Muscle of back (tissue), 11 donors: ENCODE measurements around the gene SLC8A3. TPM values are rescaled to one million over a fixed set of nuclear protein-coding genes. Genes with fewer than 3 reads are reported as not detected.
A peak's percentile ranks its signal among the peaks of the same experiment; 100 is the strongest.

Experiments used
- DNase-seq, 3 donors: peaks; one replicate each; pipeline versions ENCODE4 v3.0.0 to v3.0.0-alpha.2; 2013
- polyA plus RNA-seq, 10 donors: library from polyadenylated mRNA; unstranded; fragments of 120-200 nt; gene quantifications; one replicate each; pipeline ENCODE4 v1.2.1, GENCODE V29; 2013; ENCODE audit not compliant: insufficient read length in 10 of 10

The SLC8A3 gene
- polyA plus RNA-seq, 10 donors: 4.7 to 9.8 (median 5.8) TPM

GRCh38 chr14:70177081-70177800, 11.5 kb downstream of the SLC8A3 start:
- DNase-seq: no peak

GRCh38 chr14:70173569-70173968, 15.2 kb downstream of the SLC8A3 start:
- DNase-seq: no peak

- no peak for DNase-seq
Observed at GRCh38 chr14:70171726-70172125, 17.0 kb downstream of the SLC8A3 start.

- no peak for DNase-seq
Observed at GRCh38 chr14:70170976-70171375, 17.8 kb downstream of the SLC8A3 start.

DNA sequence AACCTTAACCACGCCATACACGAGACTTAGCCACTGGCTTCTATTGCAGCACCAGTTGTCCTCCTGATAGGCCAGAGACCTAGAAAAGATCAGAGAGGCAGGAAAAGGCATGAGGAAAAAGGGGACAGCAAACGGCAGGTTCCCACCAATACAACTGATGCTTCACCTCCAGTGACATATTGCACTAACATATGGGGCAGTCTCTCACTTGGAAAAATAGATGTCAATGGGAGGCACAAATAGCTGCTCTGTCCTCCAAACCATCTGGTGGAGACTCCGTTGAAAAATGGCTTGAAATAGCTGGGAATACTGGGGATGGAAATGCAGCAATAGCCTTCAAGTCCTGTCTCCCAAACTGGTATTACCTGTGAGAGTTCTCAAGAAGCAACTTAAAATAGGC, 20.3 kb downstream of the SLC8A3 start:
- DNase-seq: no peak

- DNase-seq: no peak
Observed at GRCh38 chr14:70166530-70167203, 22.1 kb downstream of the SLC8A3 start.

DNA sequence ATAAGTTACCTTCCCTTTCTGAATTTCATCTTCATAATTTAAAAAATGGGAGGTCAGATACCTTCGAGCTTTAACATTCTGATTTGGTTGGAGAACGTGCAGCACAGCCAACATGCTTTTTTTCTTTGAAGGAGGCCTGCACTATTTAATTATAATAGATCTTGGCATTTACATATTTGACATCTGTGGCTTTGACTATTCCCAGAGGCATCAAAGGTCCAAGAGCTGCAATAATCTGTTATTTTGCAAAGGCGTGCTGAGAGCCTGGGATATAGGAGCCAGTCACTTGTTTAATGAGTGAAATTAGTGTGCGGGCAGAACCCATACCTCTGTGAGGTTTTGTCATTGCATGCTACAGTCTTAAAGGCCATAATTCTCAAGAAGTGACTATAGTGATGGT, 26.4 kb downstream of the SLC8A3 start:
- no peak for DNase-seq

GRCh38 chr14:70156592-70156991, 32.2 kb downstream of the SLC8A3 start:
- DNase-seq: peak; percentile 7 to 22 (median 18)

- no peak for DNase-seq
Observed at GRCh38 chr14:70152704-70153103, 36.0 kb downstream of the SLC8A3 start.

GRCh38 chr14:70152081-70152480, 36.7 kb downstream of the SLC8A3 start:
- DNase-seq: no peak

DNA sequence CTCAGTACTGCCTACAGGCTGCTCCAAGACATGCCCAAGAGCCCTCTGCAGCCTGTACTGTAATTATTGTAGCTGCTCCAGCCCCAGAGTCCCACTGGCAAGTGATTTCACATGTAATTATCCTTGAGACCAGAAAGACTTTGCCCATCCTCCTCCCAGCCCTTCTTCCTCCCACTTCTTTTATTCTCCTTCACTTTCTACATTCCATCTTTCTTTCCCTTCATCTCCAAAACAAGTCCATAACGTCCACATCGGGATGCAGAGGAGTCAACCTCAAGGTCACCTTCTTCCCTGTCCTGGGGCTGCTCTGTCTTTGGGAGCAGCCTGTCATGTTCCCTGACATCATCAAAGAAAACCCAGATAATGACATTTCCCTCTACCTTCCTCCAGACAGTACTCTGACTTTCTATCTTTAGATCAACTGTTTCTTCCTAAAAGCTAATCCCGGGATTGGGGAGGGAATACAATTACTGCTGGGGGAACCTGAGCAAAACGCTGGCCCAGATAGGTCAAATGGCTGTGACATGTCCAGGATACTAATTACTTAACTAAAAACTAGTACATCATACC, 39.1 kb downstream of the SLC8A3 start:
- DNase-seq: no peak

GRCh38 chr14:70148911-70149595, 39.7 kb downstream of the SLC8A3 start:
- DNase-seq: no peak

DNA sequence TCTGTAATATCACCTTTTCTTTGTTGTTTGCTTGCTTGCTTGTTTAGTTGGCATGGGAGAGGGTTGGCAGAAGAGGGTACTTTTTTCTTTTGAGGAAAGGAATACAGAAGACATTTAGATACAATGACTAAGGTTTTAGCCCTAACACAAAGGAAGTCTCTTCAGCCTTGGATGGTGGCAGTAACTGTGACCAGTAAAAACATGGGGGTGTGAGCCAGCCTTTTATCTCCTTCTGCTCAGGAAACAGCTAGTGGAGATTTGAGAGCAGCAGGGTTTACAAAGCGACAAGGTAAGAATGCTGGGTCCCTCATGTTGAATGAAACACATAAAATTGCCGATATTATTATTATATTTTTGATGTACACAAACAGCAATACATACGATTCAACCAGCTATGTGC, 40.4 kb downstream of the SLC8A3 start:
- DNase-seq: no peak

DNA sequence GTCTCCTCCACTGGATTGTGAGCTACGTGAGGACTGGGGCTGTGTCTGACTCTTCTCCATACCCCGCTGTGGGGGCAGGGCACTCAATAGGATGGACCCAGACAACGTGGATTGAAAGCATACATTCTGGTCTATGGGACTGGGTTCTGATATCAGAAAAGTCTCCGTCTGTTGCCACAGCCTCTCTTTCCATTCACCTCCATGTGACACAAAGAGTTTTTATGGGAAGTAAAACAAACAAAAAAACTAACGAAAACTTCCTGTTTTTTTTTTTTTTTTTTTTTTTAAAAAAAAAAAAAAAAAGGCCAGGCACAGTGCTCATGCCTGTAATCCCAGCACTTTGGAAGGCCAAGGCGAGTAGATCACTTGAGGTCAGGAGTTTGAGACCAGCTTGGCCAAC, 44.7 kb downstream of the SLC8A3 start:
- no peak for DNase-seq

DNA sequence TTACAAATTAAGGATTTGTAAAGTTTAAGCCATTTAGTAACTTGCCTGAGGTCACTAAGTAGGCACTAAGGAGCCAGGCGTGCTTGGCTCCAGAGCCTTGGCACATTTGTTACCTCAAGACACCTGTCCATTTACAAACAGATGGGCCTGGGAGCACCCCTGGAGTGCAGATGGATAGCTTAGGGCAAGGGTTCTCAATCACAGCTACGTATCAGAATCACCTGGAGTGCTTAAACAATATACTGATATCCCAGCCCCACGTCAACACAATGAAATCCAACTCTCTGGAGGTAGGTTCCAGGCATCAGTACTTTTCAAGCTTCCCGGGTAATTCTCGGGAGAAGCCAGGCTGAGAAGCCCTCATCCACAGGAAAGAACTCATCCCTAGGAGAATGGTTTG, 45.4 kb downstream of the SLC8A3 start:
- DNase-seq: no peak

GRCh38 chr14:70140614-70141013, 48.1 kb downstream of the SLC8A3 start:
- no peak for DNase-seq

DNA sequence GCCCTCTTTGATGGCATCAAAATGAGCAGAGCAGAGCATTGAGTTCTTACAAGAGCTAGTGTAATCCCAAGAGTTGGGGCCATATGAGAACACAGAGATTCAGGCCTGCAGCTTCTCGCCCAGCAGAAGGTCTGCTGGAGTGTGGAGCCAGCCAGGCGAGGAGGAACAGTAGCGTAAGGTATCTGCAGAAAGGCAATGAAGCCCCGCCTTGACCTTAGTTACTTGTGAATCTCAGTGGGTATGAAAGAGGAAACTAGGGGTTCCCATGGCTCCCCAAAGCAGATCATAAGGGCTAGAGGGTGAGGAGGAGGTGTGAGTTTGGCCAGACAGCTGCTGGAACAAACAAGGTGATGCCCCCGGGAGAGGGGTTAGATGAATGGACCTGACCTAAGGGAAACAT, 49.4 kb downstream of the SLC8A3 start:
- no peak for DNase-seq

- no peak for DNase-seq
Observed at GRCh38 chr14:70137788-70138187, 51.0 kb downstream of the SLC8A3 start.

GRCh38 chr14:70133461-70133860, 55.3 kb downstream of the SLC8A3 start:
- DNase-seq: no peak

DNA sequence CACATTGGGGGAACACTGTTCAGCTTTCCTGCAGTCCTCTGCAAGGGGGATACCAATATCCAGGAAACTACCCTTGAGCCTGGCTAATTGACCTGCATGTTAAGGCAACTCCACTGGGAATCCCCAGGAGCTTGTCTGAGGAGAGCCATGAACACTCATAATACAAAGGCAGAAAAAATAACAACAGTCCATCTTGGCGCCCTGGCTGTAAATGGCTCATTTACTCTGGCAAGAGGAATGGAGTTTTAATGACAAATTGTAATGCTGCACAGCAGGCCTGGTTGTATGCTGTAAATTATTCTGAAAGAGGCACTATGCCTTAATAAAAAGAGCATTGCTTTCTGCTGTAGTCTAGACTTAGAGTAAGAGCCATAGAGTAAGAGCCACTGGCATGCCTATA, 58.3 kb downstream of the SLC8A3 start:
- no peak for DNase-seq

- no peak for DNase-seq
Observed at GRCh38 chr14:70127186-70127585, 61.6 kb downstream of the SLC8A3 start.

- no peak for DNase-seq
Observed at GRCh38 chr14:70123796-70124195, 65.0 kb downstream of the SLC8A3 start.

GRCh38 chr14:70121521-70121920, 67.2 kb downstream of the SLC8A3 start:
- DNase-seq: no peak
